H9 (cell line): ENCODE data around the gene NUDT16L1. TPM values are rescaled to one million over a fixed set of nuclear protein-coding genes. Genes with fewer than 3 reads are reported as not detected.

Experiments
- DNase-seq: peaks from one replicate; pipeline ENCODE4 v3.0.0-alpha.2; 2017
- H2AFZ ChIP-seq: one replicate; pipeline ENCODE4 v1.6.1; 2013; ENCODE audit warnings: mild to moderate bottlenecking, low read length, control low read depth, moderate library complexity
- H2AK5ac ChIP-seq: 2 replicates; pipeline ENCODE4 v1.6.1; 2013; ENCODE audit warnings: low read length, control low read depth, mixed read lengths; ENCODE audit not compliant: insufficient read length
- H2BK120ac ChIP-seq: one replicate; pipeline ENCODE4 v1.6.1; 2013; ENCODE audit warnings: low read depth, mild to moderate bottlenecking, low read length, control low read depth, inconsistent platforms; ENCODE audit not compliant: poor library complexity, severe bottlenecking
- H2BK12ac ChIP-seq: 2 replicates; pipeline ENCODE4 v1.6.1; 2013; ENCODE audit warnings: low read length, control low read depth, mixed read lengths, low read depth; ENCODE audit not compliant: insufficient read length
- H2BK15ac ChIP-seq: 2 replicates; pipeline ENCODE4 v1.6.1; 2013; ENCODE audit warnings: low read depth, low read length, control low read depth
- H2BK20ac ChIP-seq: one replicate; pipeline ENCODE4 v1.6.1; 2013; ENCODE audit warnings: low read depth, mild to moderate bottlenecking, low read length, control low read depth, inconsistent platforms; ENCODE audit not compliant: poor library complexity, severe bottlenecking
- H2BK5ac ChIP-seq: 2 replicates; pipeline ENCODE4 v1.6.1; 2013; ENCODE audit warnings: low read length, control low read depth, mixed read lengths; ENCODE audit not compliant: insufficient read length
- H3K14ac ChIP-seq: 2 replicates; pipeline ENCODE4 v1.6.1; 2013; ENCODE audit warnings: low read length, control low read depth; ENCODE audit not compliant: insufficient read depth
- H3K18ac ChIP-seq: 2 replicates; pipeline ENCODE4 v1.6.1; 2013; ENCODE audit warnings: low read depth, mild to moderate bottlenecking, mixed read lengths, low read length, control low read depth; ENCODE audit not compliant: insufficient read length
- H3K23ac ChIP-seq: 2 replicates; pipeline ENCODE4 v1.6.1; 2013; ENCODE audit warnings: low read length, control low read depth, mixed read lengths, low read depth; ENCODE audit not compliant: insufficient read length
- H3K23me2 ChIP-seq: 2 replicates; pipeline ENCODE4 v1.6.1; 2013; ENCODE audit warnings: low read depth, mild to moderate bottlenecking, mixed read lengths, low read length, control low read depth; ENCODE audit not compliant: insufficient read length, poor library complexity, severe bottlenecking
- H3K27ac ChIP-seq: 2 replicates; pipeline ENCODE4 v1.5.1; 2013; ENCODE audit warnings: low read length, control low read depth, mixed read lengths, low read depth; ENCODE audit not compliant: insufficient read length
- H3K27me3 ChIP-seq: 2 replicates; pipeline ENCODE4 v1.6.1; 2013; ENCODE audit warnings: low read length, control low read depth, inconsistent platforms; ENCODE audit not compliant: insufficient read depth
- H3K4ac ChIP-seq: 2 replicates; pipeline ENCODE4 v1.6.1; 2013; ENCODE audit warnings: low read depth, mild to moderate bottlenecking, control low read depth, inconsistent platforms, low read length, moderate library complexity
- H3K4me1 ChIP-seq: 2 replicates; pipeline ENCODE4 v1.6.1; 2013; ENCODE audit warnings: low read length, control low read depth, inconsistent platforms; ENCODE audit not compliant: insufficient read depth
- H3K4me2 ChIP-seq: 2 replicates; pipeline ENCODE4 v1.6.1; 2013; ENCODE audit warnings: low read length, control low read depth, mixed read lengths; ENCODE audit not compliant: insufficient read length, insufficient read depth
- H3K56ac ChIP-seq: 2 replicates; pipeline ENCODE4 v1.6.1; 2013; ENCODE audit warnings: low read depth, mild to moderate bottlenecking, mixed read lengths, low read length, control low read depth; ENCODE audit not compliant: insufficient read length
- H3K79me1 ChIP-seq: 2 replicates; pipeline ENCODE4 v1.6.1; 2013; ENCODE audit warnings: low read depth, mild to moderate bottlenecking, moderate library complexity, low read length, control low read depth, inconsistent platforms; ENCODE audit not compliant: insufficient read depth, poor library complexity, severe bottlenecking
- H3K79me2 ChIP-seq: 2 replicates; pipeline ENCODE4 v1.6.1; 2013; ENCODE audit warnings: low read length, control low read depth, inconsistent platforms; ENCODE audit not compliant: insufficient read depth
- H3K9ac ChIP-seq: 2 replicates; pipeline ENCODE4 v1.6.1; 2013; ENCODE audit warnings: low read length, control low read depth, mixed read lengths; ENCODE audit not compliant: insufficient read length; ENCODE audit errors: extremely low read depth
- H3K9me3 ChIP-seq: one replicate; pipeline ENCODE4 v1.6.1; 2013; ENCODE audit warnings: low read depth, low read length, inconsistent platforms; ENCODE audit not compliant: control insufficient read depth
- H3T11ph ChIP-seq: one replicate; pipeline ENCODE4 v1.6.1; 2013; ENCODE audit warnings: mild to moderate bottlenecking, low read length, control low read depth, inconsistent platforms
- H4K20me1 ChIP-seq: one replicate; pipeline ENCODE4 v1.6.1; 2013; ENCODE audit not compliant: control insufficient read depth, insufficient read length, insufficient read depth
- H4K5ac ChIP-seq: 2 replicates; pipeline ENCODE4 v1.6.1; 2013; ENCODE audit warnings: low read depth, mild to moderate bottlenecking, mixed read lengths, low read length, control low read depth; ENCODE audit not compliant: insufficient read length
- H4K8ac ChIP-seq: replicated peaks from 2 replicates; pipeline ENCODE4 v1.6.1; 2013; ENCODE audit warnings: low read length, control low read depth, mixed read lengths, low read depth; ENCODE audit not compliant: insufficient read length
- H4K91ac ChIP-seq: 2 replicates; pipeline ENCODE4 v1.6.1; 2013; ENCODE audit warnings: low read depth, mild to moderate bottlenecking, moderate library complexity, mixed read lengths, low read length, control low read depth; ENCODE audit not compliant: insufficient read length
- H3K27ac Mint-ChIP-seq, 3 experiments: 2 replicates in 2 of 3; 3 replicates in 1 of 3; pipeline ENCODE4 v1.8.0; 2020 to 2021; ENCODE audit warnings: mixed read lengths in 3 of 3, mild to moderate bottlenecking in 1 of 3, moderate library complexity in 1 of 3
- H3K27me3 Mint-ChIP-seq: 2 replicates; pipeline ENCODE4 v1.8.0; 2021; ENCODE audit warnings: low read depth, mild to moderate bottlenecking, moderate library complexity, mixed read lengths
- H3K36me3 Mint-ChIP-seq, 3 experiments: 2 replicates in 2 of 3; 3 replicates in 1 of 3; pipeline ENCODE4 v1.8.0; 2020 to 2021; ENCODE audit warnings: low read depth in 3 of 3, mixed read lengths in 3 of 3; ENCODE audit not compliant: insufficient read depth in 1 of 3
- H3K4me1 Mint-ChIP-seq, 2 experiments: 2 replicates each; pipeline ENCODE4 v1.8.0; 2020; ENCODE audit warnings: mixed read lengths in 2 of 2
- H3K4me3 Mint-ChIP-seq, 2 experiments: 2 replicates in 1 of 2; 3 replicates in 1 of 2; pipeline ENCODE4 v1.8.0; 2020 to 2021; ENCODE audit warnings: mild to moderate bottlenecking in 2 of 2, mixed read lengths in 2 of 2, moderate library complexity in 1 of 2
- H3K9me3 Mint-ChIP-seq, 2 experiments: 2 replicates in 1 of 2; 3 replicates in 1 of 2; pipeline ENCODE4 v1.8.0; 2020; ENCODE audit warnings: mild to moderate bottlenecking in 2 of 2, mixed read lengths in 2 of 2, moderate library complexity in 1 of 2
- WGBS: extraction: QIAGEN DNeasy Blood & Tissue Kit; methylation state at CpG from one replicate; pipeline ENCODE4 v1.1.7; 2013; ENCODE audit warnings: missing lambda C conversion rate, low lambda C conversion rate, mixed read lengths; ENCODE audit not compliant: insufficient read length; ENCODE audit errors: extremely low coverage; 5-methylcytosine and 5-hydroxymethylcytosine counted together
- total RNA-seq: library from RNA; stranded (reverse); gene quantifications from 2 replicates; pipeline ENCODE4 v1.2.1, GENCODE V29; 2021
- TF ChIP-seq, protein P1 (sequence below): fragments of 200-600 bp; sonication (generic); conservative IDR thresholded peaks from 3 replicates; pipeline ENCODE4 v1.8.0; 2021; ENCODE audit warnings: antibody characterized with exemption, mild to moderate bottlenecking

NUDT16L1 gene
- total RNA-seq, 1 experiment from 2014 or later: 49.4 TPM

DNA sequence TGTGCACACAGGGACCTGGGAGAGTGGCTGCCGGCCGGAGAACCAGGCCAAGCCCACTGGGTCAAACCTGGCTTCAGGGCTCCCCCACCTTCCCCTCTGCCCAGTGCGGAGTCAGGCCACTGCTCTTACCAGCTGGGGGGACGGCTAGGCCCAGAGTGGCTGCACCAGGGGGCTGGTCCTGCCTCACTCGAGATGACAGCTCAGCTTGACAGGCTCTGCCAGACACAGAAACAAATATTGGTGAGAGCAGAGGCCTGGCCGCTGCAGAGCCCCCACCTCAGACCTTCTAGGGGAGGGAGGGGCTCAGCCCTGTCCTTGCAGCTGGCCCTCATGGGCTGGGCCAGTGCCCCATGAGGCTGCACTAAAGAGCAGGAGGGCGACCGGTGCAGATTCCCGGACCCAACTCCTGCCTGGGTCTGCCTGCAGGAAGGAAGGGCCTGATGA is 4.5 kb downstream of the NUDT16L1 start:
- TF ChIP-seq, protein P1, sequence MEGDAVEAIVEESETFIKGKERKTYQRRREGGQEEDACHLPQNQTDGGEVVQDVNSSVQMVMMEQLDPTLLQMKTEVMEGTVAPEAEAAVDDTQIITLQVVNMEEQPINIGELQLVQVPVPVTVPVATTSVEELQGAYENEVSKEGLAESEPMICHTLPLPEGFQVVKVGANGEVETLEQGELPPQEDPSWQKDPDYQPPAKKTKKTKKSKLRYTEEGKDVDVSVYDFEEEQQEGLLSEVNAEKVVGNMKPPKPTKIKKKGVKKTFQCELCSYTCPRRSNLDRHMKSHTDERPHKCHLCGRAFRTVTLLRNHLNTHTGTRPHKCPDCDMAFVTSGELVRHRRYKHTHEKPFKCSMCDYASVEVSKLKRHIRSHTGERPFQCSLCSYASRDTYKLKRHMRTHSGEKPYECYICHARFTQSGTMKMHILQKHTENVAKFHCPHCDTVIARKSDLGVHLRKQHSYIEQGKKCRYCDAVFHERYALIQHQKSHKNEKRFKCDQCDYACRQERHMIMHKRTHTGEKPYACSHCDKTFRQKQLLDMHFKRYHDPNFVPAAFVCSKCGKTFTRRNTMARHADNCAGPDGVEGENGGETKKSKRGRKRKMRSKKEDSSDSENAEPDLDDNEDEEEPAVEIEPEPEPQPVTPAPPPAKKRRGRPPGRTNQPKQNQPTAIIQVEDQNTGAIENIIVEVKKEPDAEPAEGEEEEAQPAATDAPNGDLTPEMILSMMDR: no peak
- Histone ChIP-seq H2BK5ac (no peak overlapping the region), H3K27me3 (no peaks in the 10 kb centered on the region), H3K9ac (no peak overlapping the region), H3K27ac (no peak overlapping the region), H4K20me1 (no peaks in the 10 kb centered on the region), H2BK120ac (no peak overlapping the region), H3K4me1 (no peaks in the 10 kb centered on the region), H3K56ac (no peak overlapping the region), H4K91ac (no peak overlapping the region), H4K8ac (no peak overlapping the region), H3K79me2 (no peaks in the 10 kb centered on the region), H3K18ac (no peak overlapping the region), H3T11ph (no peak overlapping the region), H4K5ac (no peak overlapping the region), H3K23me2 (peaks cover 3% of the 10 kb centered on the region), H3K9me3 (no peaks in the 10 kb centered on the region), H3K23ac (no peak overlapping the region), H3K14ac (no peak overlapping the region), H2AFZ (no peak overlapping the region), H2BK15ac (no peak overlapping the region), H3K4ac (no peak overlapping the region), H3K79me1 (no peaks in the 10 kb centered on the region), H2BK12ac (no peak overlapping the region), H3K4me2 (no peak overlapping the region), H2AK5ac (no peak overlapping the region), H2BK20ac (no peak overlapping the region)
- Mint-ChIP-seq H3K4me1 (no peaks in the 10 kb centered on the region), H3K9me3 (no peaks in the 10 kb centered on the region), H3K27me3 (no peaks in the 10 kb centered on the region; the same call in 1 of the 2 replicates), H3K4me3 (no peak overlapping the region), H3K27ac (no peak overlapping the region), H3K36me3 (peaks cover 14 to 63% (median 48%) of the 10 kb centered on the region in 3 experiments; a peak in 6 of 7 replicates)
- WGBS: no CpG with 5 or more reads among the region's 9 CpGs
- no peak for DNase-seq
